Fibroblast of the aortic adventitia (primary cell): Measurements from ENCODE around the gene RORB. TPM values are rescaled to one million over a fixed set of nuclear protein-coding genes. Genes with fewer than 3 reads are reported as not detected.

ENCODE experiments used
- DNase-seq: peaks from one replicate; pipeline ENCODE4 v3.0.0-alpha.2; 2010; ENCODE audit warnings: low read depth
- H3K4me3 ChIP-seq: 2 replicates; pipeline ENCODE4 v1.5.1; 2011; ENCODE audit warnings: low read depth, mild to moderate bottlenecking, control low read depth, low read length, moderate library complexity
- CTCF ChIP-seq: IDR thresholded peaks from 2 replicates; pipeline ENCODE4 v1.5.1; 2011; ENCODE audit warnings: mild to moderate bottlenecking, low read length, control low read depth, inconsistent platforms; ENCODE audit not compliant: insufficient read depth
- total RNA-seq: library from RNA; depleted of rRNA; stranded (reverse); fragments of >200 nt; gene quantifications from 2 replicates; pipeline ENCODE4 v1.2.3, GENCODE V29; 2012; ENCODE audit warnings: low replicate concordance

RORB gene
- total RNA-seq, 1 donor, result 22.0 TPM

GRCh38 chr9:74644023-74644422, 146.9 kb downstream of the RORB start:
- TF ChIP-seq CTCF, result no peak
- H3K4me3 ChIP-seq, result no peak overlapping the region
- no peak for DNase-seq

GRCh38 chr9:74645007-74645639, 148.0 kb downstream of the RORB start:
- DNase-seq, result peak; percentile 23
- no peak overlapping the region for H3K4me3 ChIP-seq
- TF ChIP-seq CTCF, result peak; percentile 53

DNA sequence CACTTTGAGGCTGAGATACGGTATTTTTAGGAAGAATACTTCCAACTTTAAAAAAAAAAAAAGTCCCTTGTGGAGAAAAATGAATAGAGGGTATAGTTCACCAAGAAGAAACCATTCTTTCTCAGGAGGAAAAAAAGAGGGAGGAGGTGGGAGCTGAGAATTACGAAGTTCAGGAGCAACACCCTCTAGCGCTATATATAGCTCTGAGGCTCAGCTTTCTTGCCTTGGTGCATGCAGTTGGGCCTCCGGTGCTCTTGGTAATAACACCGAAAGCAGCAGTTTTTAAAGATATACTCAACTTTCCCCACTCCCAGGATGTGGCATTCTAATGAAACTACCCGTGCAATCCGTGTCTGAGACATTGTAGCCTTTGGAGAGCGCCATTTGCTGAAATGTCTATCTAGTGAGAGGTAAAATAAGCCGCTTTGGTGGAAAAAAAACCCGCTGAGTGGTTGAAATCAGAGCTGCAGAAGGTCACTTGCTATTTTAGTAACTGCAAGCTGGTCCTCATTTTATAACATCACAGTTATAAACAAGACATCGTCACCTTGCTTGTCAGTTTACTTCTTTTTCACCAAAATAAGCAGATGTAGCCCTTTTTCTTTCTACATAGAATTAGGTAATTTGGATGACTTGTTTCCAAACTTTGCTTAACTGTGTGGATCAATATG, 156.4 kb downstream of the RORB start:
- TF ChIP-seq CTCF, result no peak
- no peak for DNase-seq
- H3K4me3 ChIP-seq, result no peak overlapping the region

DNA sequence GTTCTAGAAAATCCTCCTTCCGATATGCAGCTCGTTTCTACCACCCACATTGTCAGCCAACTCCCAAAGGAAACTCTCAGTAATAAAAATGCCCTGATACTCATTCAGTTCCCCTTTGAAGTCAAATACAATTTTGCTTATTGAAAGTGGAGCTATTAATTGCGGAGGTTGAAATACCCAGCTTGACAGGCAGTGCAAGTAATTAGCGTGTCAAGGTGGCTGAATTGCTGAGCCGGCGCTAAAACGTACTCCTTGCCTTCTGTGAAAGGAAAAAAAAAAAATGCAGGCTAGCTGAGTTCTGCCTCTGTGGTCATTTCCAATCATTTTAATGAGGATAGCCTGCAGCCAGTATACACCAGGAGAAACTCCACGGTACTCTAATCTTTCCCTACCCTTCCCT, 165.5 kb downstream of the RORB start:
- H3K4me3 ChIP-seq, result no peak overlapping the region
- DNase-seq, result no peak
- TF ChIP-seq CTCF, result no peak

- no peak for TF ChIP-seq CTCF
- H3K4me3 ChIP-seq, result no peak overlapping the region
- DNase-seq, result no peak
Observed at GRCh38 chr9:74663439-74663838, 166.3 kb downstream of the RORB start.

GRCh38 chr9:74666625-74667316, 169.6 kb downstream of the RORB start:
- TF ChIP-seq CTCF, result no peak
- DNase-seq, result peak; percentile 15
- no peak overlapping the region for H3K4me3 ChIP-seq
